Measurements from ENCODE around the gene ARHGEF6.
"Not testable (repeated sequence)": the region's sequence is repeated elsewhere in the genome, so short reads cannot be mapped to it uniquely, and the experiment has no call there.

Gene ARHGEF6

GRCh38 chrX:136780241-136780640, 491 bp downstream of the ARHGEF6 start:
- no peak for DNase-seq

- DNase-seq: no peak
Observed at GRCh38 chrX:136779346-136779781, 1.4 kb downstream of the ARHGEF6 start.

DNA sequence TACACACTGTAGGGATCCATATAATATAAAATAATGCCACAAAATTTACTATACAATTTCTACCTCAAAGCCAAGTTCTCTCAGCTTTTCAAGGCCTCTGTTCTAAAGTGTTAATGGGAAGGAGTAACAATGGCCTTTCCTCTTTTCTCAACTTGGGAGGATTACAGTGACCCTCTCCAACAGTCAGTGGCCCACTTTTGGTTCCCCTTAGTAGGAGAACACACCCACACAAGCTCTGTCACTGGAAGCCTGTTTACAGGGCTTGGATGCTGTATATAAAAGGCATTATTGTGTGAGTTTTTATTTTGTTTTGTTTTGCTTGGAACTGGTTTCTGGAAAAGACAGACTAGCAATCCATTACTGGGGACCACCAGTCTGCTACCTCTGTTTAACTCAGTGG, 1.8 kb downstream of the ARHGEF6 start:
- no peak for DNase-seq

- DNase-seq: no peak
Observed at GRCh38 chrX:136778020-136778419, 2.7 kb downstream of the ARHGEF6 start.

DNA sequence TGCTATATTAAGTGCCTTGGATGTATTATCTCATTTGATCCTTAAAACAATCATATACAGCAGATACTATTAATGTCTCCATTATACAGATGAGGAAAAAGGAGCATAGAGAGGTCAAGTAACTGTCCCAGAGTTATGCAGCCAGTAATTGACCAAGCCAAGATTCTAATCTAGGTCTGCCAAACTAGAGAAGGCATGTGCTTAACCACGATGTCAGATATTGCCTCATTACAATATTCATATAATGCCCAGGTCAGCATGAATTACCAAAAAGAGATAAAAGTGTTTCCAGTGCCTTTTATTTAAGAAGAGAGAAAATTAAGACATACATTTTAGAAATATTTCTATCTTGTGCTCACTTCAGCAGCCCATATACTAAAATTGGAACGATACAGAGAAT, 7.1 kb downstream of the ARHGEF6 start:
- no peak for DNase-seq

GRCh38 chrX:136771869-136772268, 8.9 kb downstream of the ARHGEF6 start:
- DNase-seq: not testable (repeated sequence)

- no peak for DNase-seq
Observed at GRCh38 chrX:136768469-136769084, 12.2 kb downstream of the ARHGEF6 start.

DNA sequence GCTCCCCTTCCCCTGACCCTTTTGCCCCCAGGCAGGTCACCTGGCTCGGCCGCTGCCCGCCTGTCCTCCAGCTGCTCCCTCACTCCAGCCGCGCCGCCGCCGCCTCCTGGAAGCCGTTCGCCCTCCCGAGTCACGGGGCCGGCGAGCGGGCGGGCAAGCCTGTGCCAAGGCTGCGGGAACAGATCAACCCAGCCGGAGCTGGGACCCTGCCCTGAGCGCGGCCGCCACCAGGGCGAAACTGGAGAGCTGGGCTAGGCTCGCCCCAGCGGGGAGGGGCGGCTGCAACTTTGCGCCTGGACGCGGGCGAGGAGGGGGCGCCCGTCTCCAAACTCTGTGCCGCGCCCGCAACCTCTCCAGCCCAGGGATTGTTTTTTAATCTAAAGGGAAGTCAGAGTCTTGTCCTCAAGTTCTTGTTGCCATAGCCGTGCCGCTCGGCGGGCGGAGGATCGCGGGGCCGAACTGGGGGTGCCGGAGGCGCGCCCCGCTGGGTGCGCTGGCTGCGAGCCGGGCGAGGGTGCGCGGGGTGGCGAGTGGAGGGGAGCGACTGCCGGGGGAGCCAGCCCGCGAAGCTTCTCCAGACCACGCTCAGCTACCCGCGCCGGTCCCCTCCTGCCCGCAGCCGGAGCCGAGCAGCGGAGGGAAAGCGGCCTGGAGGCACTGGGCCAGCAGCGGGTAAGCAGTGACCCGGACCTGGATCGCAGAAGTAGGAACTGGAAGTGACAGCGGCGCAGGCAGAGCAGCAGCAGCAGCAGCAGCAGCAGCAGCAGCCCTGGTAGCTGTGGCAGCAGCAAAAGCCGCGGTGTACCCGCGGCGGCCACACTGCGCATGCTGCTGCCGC, 13.4 kb downstream of the ARHGEF6 start:
- DNase-seq: no peak

- no peak for DNase-seq
Observed at GRCh38 chrX:136766785-136767103, 14.0 kb downstream of the ARHGEF6 start.

- DNase-seq: no peak
Observed at GRCh38 chrX:136765821-136766356, 14.8 kb downstream of the ARHGEF6 start.

GRCh38 chrX:136764206-136764605, 16.5 kb downstream of the ARHGEF6 start:
- DNase-seq: no peak

DNA sequence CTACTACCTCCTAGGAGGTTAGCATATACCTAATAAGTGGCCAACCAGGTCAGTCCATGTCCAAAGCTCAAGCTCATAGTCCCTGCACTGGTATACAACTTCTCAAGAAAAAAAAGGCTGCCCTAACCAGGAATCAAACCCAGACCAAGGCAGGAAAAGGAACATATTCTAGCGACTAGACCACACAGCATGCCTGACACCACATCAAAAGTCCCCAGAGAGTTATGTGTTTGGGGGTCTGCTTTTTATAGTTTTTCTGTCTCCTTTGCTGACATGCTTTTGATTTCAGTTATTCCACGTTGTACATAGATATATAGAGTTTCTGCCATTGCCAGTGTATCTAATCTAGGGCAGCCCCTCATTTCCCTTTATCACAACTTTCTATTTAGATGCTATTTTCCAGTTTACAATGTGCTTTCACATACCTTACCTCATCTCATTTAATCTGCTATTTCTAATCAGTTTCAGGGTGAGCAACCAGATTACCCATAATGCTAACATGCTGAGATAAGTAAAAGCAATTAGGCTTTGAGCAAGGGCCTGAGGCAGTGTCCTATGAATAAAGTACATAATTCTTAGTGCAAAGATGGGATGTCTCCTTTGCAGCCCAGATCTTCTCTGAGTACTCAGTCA, 17.8 kb downstream of the ARHGEF6 start:
- DNase-seq: no peak

DNA sequence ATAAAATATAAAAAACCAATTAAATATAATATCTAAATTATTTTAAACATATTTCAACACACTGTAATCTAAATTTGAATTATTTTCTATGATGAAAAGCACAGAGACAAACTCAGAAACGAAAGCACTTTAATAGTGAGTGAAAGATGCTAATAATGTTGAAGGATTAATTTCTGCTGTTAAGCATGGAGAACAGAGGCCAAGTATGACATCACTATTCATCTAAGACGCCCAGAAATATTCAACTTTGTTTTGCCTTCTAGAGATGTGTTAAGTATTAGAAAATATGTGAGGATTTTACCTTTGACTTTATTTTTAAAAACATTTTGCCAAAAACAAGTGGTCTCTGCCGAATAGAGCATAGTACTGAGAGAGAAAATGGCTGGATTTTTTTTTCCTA, 19.3 kb downstream of the ARHGEF6 start:
- DNase-seq: no peak

DNA sequence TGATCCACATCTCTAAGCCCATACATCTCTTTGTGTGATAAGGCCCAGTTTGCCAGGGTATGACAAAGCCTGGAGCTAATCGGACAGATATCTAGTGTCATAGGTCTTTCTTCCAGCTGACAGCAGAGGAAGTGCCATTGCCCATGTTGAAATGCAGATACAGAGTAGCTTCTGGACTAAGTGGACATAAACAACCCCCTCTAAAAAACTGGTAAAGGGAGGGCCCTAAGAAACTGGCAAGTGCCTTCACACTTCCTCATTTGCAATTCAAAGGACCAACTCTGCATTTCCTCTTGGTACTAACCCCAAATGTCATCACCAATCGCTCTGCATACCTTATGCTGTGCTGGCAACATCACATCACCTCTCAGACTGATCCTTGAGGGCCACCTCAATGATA, 20.8 kb downstream of the ARHGEF6 start:
- DNase-seq: no peak

- DNase-seq: no peak
Observed at GRCh38 chrX:136755411-136755810, 25.3 kb downstream of the ARHGEF6 start.

DNA sequence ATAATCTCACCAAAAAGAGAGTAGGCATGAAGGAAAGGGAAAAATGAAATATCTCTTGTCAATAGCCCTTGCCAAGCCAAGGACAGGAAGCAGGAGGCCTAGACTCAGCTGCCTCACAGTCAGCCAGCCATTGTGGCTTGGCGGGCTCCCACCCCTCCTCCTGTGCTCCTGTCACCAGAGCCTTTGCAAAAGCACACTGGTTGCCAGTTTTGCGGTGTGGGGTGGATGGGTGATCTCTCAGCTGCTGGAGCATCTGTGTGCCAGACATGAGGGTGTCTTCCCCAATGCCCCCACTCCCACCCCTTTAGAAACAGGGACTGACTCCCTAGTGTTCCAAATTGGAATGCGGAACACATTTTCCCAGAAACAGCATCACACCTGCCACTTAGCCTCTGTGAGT, 26.1 kb downstream of the ARHGEF6 start:
- no peak for DNase-seq

GRCh38 chrX:136752796-136753195, 27.9 kb downstream of the ARHGEF6 start:
- DNase-seq: no peak

GRCh38 chrX:136752346-136752745, 28.4 kb downstream of the ARHGEF6 start:
- no peak for DNase-seq

DNA sequence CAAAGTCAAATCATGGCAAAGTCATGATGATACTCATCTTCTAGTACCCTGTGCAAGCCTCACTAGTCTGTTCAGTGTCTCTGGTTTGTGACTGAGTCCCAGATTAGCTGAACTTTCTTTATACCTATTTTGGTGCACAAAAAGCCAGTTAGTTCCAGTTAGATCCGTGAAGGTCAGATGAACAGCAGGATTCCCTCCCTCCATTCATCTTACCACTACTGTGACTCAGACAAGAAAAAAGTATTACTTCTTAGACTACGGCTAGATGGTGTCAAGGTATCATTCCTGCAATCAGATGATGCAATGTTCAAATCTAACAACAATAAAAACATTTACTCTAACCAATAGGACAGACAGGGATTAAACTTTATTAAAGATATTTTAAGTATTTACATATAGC, 30.4 kb downstream of the ARHGEF6 start:
- DNase-seq: no peak

- DNase-seq: no peak
Observed at GRCh38 chrX:136747003-136747986, 33.4 kb downstream of the ARHGEF6 start.

GRCh38 chrX:136745215-136746173, 35.2 kb downstream of the ARHGEF6 start:
- DNase-seq: no peak

Measured in NCI-H2029 treated with DMSO at 0.1 percent for 48 hours (cell line).